Prostate gland (tissue), 2 donors: ENCODE data around the gene TMEM179B.

ENCODE experiments used
- POLR2AphosphoS5 ChIP-seq: sonication (generic); formaldehyde crosslinking; IDR thresholded peaks from one replicate; pipeline ENCODE4 v1.6.1; 2017; ENCODE audit warnings: antibody characterized with exemption
- TF ChIP-seq, protein P1 (sequence below), 4 experiments: fragments of 200-600 bp in 2 of 4; fragments of 450-650 bp in 2 of 4; sonication (generic) in 2 of 4; IDR thresholded peaks; 1 replicate in 3 of 4; 2 replicates in 1 of 4; pipeline ENCODE4 v1.5.1; 2016 to 2019; ENCODE audit warnings: antibody characterized with exemption in 4 of 4, mild to moderate bottlenecking in 2 of 4, moderate library complexity in 2 of 4

GRCh38 chr11:62799486-62799885, 12.3 kb downstream of the TMEM179B start:
- TF ChIP-seq, protein P1, sequence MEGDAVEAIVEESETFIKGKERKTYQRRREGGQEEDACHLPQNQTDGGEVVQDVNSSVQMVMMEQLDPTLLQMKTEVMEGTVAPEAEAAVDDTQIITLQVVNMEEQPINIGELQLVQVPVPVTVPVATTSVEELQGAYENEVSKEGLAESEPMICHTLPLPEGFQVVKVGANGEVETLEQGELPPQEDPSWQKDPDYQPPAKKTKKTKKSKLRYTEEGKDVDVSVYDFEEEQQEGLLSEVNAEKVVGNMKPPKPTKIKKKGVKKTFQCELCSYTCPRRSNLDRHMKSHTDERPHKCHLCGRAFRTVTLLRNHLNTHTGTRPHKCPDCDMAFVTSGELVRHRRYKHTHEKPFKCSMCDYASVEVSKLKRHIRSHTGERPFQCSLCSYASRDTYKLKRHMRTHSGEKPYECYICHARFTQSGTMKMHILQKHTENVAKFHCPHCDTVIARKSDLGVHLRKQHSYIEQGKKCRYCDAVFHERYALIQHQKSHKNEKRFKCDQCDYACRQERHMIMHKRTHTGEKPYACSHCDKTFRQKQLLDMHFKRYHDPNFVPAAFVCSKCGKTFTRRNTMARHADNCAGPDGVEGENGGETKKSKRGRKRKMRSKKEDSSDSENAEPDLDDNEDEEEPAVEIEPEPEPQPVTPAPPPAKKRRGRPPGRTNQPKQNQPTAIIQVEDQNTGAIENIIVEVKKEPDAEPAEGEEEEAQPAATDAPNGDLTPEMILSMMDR (IDR thresholded peaks at IDR 0.05), result no peak
- TF ChIP-seq POLR2AphosphoS5, result no peak
